Upper lobe of left lung (tissue), 4 donors: ENCODE results near the gene ASH1L.

ENCODE experiments used
- EP300 ChIP-seq, 4 donors: sonication (generic); formaldehyde crosslinking; IDR thresholded peaks; one replicate each; pipeline ENCODE4 v1.5.1; 2017; ENCODE audit warnings: antibody characterized with exemption in 4 of 4, control low read depth in 2 of 4
- POLR2A ChIP-seq, 4 donors: fragments of 450-650 bp; IDR thresholded peaks; one replicate each; pipeline ENCODE4 v1.5.1; 2016 to 2017; ENCODE audit warnings: antibody characterized with exemption in 4 of 4, mild to moderate bottlenecking in 2 of 4

GRCh38 chr1:155326020-155326526 is 236.5 kb downstream of the ASH1L start:
- TF ChIP-seq EP300 (IDR thresholded peaks at IDR 0.05) (no peak), POLR2A (IDR thresholded peaks at IDR 0.05) (no peak)
